T-helper 22 cell (primary cell): Measurements from ENCODE around the gene CDHR2.

Source experiments
- DNase-seq: peaks from one replicate; pipeline ENCODE4 v3.0.0-alpha.2; 2020; ENCODE audit warnings: low read depth

Gene CDHR2

DNA sequence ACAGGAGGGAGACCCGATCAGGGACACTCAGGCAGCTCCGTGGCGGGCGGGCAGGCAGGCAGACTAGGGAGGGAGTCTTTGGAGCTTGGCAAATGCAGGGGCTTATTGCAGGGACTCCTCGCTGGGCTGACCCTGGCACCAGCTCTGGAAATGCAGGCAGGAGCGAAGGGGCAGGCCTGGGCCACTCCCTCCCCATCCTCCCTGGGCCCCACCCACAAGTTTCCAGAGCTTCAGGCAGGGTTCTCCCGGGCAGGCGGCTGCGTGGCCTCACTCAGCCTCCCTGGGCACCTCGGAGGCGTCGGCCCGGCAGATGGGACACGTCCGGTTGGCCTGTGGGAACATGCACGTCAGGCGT, 20.4 kb upstream of the CDHR2 start:
- no peak for DNase-seq

- no peak for DNase-seq
Measured at GRCh38 chr5:176529116-176529740, 19.9 kb upstream of the CDHR2 start.

GRCh38 chr5:176529741-176530141, 19.4 kb upstream of the CDHR2 start:
- DNase-seq: peak; percentile 70

GRCh38 chr5:176530393-176530982, 18.7 kb upstream of the CDHR2 start:
- DNase-seq: no peak

GRCh38 chr5:176530983-176531901, 17.9 kb upstream of the CDHR2 start:
- no peak for DNase-seq

GRCh38 chr5:176531902-176532493, 17.1 kb upstream of the CDHR2 start:
- no peak for DNase-seq

DNA sequence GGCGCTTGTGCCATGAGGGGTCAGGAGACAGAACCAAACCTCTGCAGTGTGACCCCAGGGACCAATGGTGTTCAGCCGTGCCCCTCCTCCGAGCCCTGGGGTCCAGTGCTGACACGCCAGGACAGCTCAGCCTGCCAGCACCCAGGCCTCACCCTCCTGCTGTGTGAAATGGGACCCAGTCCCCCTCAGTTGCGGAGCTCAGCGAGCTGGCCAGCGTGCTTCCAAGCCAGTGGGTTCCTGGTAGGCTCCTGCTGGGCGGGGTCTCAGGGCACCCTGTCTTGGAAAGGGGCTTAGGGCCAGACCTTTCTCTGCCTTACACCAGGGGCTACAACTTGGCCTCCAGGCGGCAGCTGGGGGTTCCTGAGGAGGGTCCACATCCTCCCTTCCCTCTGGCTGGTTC, 16.3 kb upstream of the CDHR2 start:
- DNase-seq: no peak

DNA sequence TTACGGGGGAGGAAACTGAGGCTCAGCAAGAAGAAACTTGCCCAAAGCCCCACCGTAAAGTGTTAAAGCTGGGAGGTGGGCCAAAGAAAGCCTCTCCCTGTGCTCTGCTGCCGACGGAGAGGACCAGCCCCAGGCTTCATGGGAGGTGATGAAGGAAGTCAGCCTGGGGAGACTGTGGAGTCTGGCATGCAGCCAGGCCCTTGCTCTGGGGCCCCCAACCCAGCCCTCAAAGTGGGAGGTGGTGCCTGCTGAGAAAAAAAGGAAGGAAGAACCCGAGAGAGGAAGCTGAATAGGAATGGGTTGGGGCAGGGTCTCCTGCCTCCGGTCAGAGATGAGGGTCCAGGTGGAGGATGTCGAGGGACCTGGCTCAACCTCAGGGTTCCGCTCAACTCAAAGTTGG, 15.8 kb upstream of the CDHR2 start:
- DNase-seq: no peak

DNA sequence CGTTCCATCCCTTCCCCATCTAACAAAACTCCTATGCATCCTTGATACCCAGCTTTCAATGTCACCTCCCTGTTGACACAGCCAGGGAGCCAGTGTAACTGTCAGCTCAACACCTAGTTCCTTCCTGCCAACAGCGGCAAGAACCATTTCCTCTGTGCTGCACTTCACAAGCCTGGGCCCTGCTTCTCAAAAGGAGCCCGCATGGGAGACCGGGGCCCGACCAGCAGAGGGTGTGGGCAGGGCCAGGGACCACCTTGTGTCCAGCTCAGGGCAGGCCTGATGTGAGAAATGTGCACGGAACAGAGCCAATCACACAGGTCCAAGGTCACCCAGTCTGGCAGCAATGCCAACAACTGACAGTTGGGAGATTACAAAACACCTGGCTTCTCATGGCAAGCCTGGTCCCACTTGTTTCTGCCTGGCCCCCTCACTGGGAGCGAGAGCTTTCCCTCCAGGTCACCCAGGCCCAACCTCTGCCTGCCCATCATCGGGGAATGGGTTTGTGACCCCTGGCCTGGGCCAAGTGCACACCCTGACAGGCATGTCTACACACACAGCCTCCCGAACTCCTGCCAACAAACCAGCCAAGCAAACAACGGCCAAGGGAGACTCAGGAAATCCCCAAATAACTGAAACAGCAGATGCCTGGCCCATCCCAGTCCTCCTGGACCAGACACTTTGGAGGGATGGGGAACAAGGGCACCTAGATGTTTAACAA, 15.1 kb upstream of the CDHR2 start:
- DNase-seq: peak; percentile 30

- no peak for DNase-seq
Measured at GRCh38 chr5:176534640-176535039, 14.5 kb upstream of the CDHR2 start.

- DNase-seq: peak; percentile 49
Measured at GRCh38 chr5:176535101-176535663, 14.0 kb upstream of the CDHR2 start.

DNA sequence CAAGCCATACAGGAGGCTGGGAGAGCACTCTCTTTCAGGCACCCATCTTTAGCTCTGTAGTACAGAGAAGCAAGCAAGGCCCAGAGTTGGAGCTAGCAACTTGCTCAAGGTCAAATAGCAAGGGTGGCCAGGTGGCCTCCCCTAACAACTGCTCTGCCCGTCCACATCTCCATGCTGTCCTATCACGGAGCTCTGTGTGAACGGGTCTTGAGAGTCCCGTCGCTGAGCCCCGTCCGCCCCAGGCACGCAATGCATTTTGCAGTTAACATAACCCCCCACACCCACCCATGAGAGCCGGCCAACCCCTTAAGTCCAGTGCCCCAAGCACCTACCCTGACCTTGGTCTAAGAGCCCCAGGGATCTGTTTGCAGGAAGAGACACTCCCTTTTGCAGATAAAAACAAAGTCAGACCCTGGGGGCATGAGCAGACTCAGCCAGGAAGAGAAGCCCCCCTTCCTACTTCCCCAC, 13.4 kb upstream of the CDHR2 start:
- no peak for DNase-seq

DNA sequence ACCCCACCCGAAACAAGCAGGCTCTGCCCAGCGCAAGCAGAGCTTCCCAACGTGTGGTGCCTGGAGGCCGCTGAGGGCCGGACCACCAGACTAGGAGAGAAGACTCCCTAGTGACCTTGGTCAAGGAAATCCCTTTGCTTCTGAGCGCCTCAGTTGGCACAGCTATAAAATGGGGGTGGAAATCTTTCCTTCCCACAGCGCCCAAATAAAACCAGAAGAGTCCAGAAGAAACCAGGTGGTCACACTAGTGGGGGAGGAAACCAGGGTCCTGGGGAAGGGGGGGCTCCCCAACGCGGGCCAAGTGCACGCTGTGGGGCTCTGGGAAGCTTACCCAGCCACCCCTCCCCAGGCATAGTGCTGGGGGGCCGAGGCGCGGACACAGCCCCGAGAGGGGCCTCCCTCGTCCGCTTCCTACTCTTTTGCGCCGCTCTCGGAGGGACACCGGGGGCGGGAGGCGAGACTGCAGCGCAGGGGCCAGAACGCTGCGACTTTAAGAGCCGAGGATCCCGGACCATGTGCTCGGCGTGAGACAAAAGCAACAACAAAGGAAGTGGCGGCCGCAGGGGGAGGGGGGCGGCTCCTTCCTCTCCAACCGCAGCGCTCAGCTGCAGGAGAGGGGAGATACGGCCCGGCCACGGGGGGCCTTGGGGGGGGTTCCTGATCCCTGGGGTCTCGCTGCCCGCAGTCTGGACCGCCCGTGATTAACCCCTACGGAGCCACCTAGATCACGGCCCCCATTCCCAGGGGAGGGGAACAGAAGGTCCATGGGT, 12.8 kb upstream of the CDHR2 start:
- peak; percentile 81 for DNase-seq

DNA sequence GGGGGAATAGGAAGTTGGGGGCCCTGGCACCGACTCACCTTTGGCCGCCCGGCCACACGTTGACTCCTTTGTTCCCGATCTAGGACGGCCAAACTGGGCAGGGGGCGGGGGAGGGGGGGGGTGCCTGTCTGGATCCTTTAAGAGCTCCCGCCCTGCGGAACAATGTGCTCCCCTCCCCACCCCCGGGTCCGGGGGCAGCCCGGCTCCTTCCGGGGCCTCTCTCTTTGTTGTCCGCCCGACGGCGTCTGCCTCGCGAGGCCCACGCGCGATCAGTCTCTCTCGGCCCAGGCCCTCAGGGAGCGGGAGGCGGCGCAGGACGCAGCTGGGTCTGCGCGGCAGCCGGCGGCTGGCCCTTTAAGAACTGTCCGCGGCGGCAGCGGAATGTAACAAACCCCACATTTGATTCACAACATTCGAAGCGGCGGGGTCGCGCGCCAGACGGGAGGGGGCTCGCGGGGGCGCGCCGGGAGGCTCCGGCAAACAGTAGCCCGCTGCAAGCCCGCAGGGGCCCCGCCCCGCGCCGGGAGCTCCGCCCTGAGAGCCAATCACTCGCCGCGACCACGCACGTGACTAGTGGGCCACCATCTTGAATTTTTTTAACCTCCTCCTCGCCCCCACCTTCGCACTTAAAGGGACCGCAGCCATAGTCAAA, 12.1 kb upstream of the CDHR2 start, which contains the start of gene RNF44:
Gene RNF44 (minus strand): TSS at position 501 of the 652 bp plus-strand sequence. CDS start 4,930 bp downstream, outside the sequence.
- DNase-seq: peak; percentile 97

DNA sequence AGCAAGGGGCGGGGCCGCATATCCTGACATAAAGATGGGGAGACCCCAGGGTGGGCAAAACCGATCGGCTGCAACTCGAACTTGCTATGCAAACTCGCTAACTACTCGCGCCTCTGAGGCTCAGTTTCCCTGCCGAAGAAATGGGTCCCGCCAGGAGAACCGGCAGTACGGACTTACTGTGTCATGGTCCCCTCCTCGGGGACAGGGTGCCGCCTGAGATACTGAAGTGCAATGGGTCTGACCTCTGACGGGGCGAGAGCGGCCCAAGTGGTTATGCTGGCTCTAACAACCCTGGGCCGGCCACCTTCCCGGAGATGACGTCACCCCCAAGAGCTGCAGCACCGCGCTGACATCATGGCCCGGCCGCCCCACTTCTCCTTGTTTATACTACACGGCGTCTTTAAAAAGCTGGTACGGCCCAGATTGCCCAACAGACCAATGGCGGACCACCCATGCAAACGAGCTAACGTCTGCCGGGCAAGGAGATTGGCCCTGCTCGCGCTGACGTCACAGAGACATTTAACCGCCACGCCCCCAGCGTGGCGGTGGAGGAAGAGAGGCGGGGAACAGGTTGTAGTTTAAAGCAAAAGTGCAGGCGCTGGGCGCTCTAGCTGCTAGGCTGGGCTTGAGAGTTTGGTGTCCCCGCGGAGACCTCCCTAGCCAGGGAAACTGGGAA, 11.4 kb upstream of the CDHR2 start:
- peak; percentile 98 for DNase-seq

DNA sequence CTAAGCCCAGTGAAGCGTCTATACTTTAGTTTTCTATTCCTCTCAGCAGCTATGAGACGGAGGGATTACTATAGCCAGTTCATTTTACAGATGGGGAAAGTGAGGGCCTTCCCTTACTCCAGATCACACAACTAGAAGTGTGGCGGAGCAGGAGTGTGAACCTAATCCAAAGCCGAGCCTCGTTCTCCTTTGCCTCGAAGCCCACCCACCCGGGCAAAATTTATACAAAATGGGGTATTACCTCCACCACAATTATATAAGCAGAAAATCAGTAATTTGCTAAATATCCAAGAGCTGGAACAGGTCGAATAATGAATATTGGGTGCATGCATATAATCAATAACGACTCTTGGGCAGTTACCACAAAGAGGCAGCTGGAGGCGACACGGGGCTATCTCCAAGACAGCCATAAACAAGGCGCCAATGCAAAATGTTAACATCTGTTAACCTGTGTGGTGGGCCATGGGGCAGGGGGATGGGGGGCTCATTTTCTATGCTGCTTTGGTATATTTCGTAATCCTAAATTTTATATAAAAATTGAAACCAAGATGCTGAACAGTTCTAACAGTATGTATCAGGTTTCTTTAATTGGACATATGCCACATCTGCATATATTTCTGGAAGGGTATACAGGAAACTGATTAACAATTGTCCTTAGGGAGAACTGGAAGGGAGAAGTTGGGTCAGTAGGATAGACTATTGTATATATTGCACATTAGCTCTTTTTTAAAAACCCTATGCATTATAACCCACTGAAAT, 10.7 kb upstream of the CDHR2 start:
- no peak for DNase-seq

DNA sequence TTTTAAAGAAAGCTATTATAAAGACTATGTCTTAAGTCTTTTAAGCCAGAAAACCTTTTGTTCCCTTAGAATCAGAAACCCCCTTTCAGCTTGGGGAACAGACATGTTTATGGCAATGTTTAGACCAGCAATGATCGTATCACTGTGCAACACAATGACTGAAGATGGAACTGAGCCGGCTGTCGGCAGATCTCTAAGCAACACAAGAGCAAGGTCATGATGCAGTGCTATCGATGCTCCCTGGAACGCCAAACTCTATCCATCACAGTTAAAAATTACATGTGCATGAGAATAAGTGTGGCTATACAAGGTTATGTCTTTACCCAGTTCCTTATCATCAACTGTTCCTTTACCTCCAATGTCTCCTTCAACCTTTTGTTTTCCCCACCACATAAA, 10.2 kb upstream of the CDHR2 start:
- DNase-seq: no peak

- DNase-seq: no peak
Measured at GRCh38 chr5:176540476-176540899, 8.7 kb upstream of the CDHR2 start.

DNA sequence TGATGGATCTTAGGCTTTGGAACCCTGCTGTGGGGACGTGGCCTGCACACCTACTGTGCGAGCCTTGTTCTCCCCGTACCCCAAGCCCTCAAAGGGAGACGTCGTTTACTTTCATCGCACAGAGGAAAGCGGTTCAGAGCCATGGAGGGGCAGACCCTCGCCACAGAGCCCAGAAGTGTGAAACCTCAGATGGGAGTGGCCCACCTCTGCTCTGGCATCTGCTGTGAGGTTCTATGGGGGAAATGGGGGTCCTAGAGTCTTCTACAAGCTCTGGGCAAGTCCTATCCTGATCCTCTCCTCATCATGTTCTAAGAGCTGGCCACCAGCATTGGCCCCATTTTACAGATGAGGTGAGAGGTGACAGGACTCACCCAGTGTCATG, 8.2 kb upstream of the CDHR2 start:
- no peak for DNase-seq
